Astrocyte of the spinal cord (primary cell): Measurements from ENCODE around the gene ORC4.
"Not testable (repeated sequence)": the region's sequence is repeated elsewhere in the genome, so short reads cannot be mapped to it uniquely, and the experiment has no call there.

Source experiments
- DNase-seq: peaks from one replicate; pipeline ENCODE4 v3.0.0; 2011; ENCODE audit warnings: low read depth, low spot score
- H3K4me3 ChIP-seq: 2 replicates; pipeline ENCODE4 v1.5.1; 2011; ENCODE audit warnings: low read depth, mild to moderate bottlenecking, low read length, moderate library complexity
- CTCF ChIP-seq: IDR thresholded peaks from 2 replicates; pipeline ENCODE4 v1.5.1; 2012; ENCODE audit warnings: low read depth, mild to moderate bottlenecking, low read length, inconsistent platforms
- in situ Hi-C: cut with HindIII; loops from 2 replicates; pipeline ENCODE4 v1.10.0; 2017; ENCODE audit warnings: low sequenced_read_pairs

The ORC4 gene

GRCh38 chr2:148022351-148022750, 1.8 kb upstream of the ORC4 start:
- DNase-seq: no peak
- peak overlapping the region; percentile 95 for H3K4me3 ChIP-seq
- in situ Hi-C loops: no loop called here
- TF ChIP-seq CTCF: no peak

GRCh38 chr2:148021886-148022285, 1.3 kb upstream of the ORC4 start:
- TF ChIP-seq CTCF: no peak
- in situ Hi-C loops: no loop called here
- DNase-seq: no peak
- peak overlapping the region; percentile 95 for H3K4me3 ChIP-seq

GRCh38 chr2:148021059-148021861, 723 bp upstream of the ORC4 start, which contains the start of gene MBD5:
Gene MBD5, plus strand, starts transcription at chr2:148021091.
- TF ChIP-seq CTCF: no peak
- peak within 1 kb of the TSS; percentile 95 for H3K4me3 ChIP-seq
- no peak for DNase-seq
- in situ Hi-C loops: no loop called here

GRCh38 chr2:148014616-148015015, 5.9 kb downstream of the ORC4 start:
- no peak for TF ChIP-seq CTCF
- no peak for DNase-seq
- in situ Hi-C loops: no loop called here
- H3K4me3 ChIP-seq: no peak overlapping the region

GRCh38 chr2:148013876-148014275, 6.7 kb downstream of the ORC4 start:
- no peak for TF ChIP-seq CTCF
- in situ Hi-C loops: no loop called here

GRCh38 chr2:148008411-148008810, 12.1 kb downstream of the ORC4 start:
- in situ Hi-C loops, H3K4me3 ChIP-seq, DNase-seq: not testable (repeated sequence)

More at GRCh38 chr2:148013876-148014275, 6.7 kb downstream of the ORC4 start:
- no peak overlapping the region for H3K4me3 ChIP-seq
- no peak for DNase-seq

GRCh38 chr2:148007219-148007900, 13.2 kb downstream of the ORC4 start:
- in situ Hi-C loops: no loop called here
- no peak overlapping the region for H3K4me3 ChIP-seq
- no peak for TF ChIP-seq CTCF
- no peak for DNase-seq
